GM12878 (cell line): ENCODE data around the gene SP100. TPM values are rescaled to one million over a fixed set of nuclear protein-coding genes. Genes with fewer than 3 reads are reported as not detected.

Source experiments
- ATAC-seq: fragments of 200-7000 bp; cut with Tn5 transposase; 3 replicates; pipeline ENCODE4 v1.9.1; 2020; ENCODE audit warnings: mild to moderate bottlenecking, moderate library complexity
- BruUV-seq: library from RNA; stranded (reverse); fragments of 400-500 nt; replicated peaks from 2 replicates; lab custom pipeline; 2021; lab: Mats Ljungman, UMichigan
- CTCF ChIA-PET: fragments of 300-600 bp; sonication (Branson Sonifier 250); formaldehyde crosslinking; extraction: SDS; loops from one replicate; lab custom pipeline; 2021; ENCODE audit warnings: inconsistent platforms; lab: Yijun Ruan, JAX
- POLR2A ChIA-PET: fragments of 350-600 bp; formaldehyde crosslinking; extraction: SDS; loops from one replicate; lab custom pipeline; 2021; ENCODE audit warnings: inconsistent platforms; lab: Charles Lee
- RAD21 ChIA-PET: fragments of 300-600 bp; sonication (Branson Sonifier 250); formaldehyde crosslinking; loops from one replicate; lab custom pipeline; 2023; ENCODE audit warnings: antibody characterized with exemption; ENCODE audit not compliant: unreplicated experiment; lab: Charles Lee
- SMC1A ChIA-PET: fragments of 300-600 bp; sonication (Branson Sonifier 250); formaldehyde crosslinking; loops from one replicate; lab custom pipeline; 2023; ENCODE audit not compliant: unreplicated experiment, uncharacterized antibody; lab: Charles Lee
- DNase-seq: peaks from one replicate; pipeline ENCODE4 v3.0.0-alpha.2; 2011; ENCODE audit warnings: low read depth, low spot score
- FAIRE-seq: peaks from 3 replicates; lab custom pipeline; 2011; peaks lifted over from hg19 to GRCh38; lab: Jason Lieb, UNC
- H2AFZ ChIP-seq: 2 replicates; pipeline ENCODE4 v1.6.0; 2011; ENCODE audit warnings: low read depth, low read length, control low read depth; ENCODE audit not compliant: control insufficient read depth
- H3K27ac ChIP-seq: 2 replicates; pipeline ENCODE4 v1.5.1; 2011; ENCODE audit warnings: control low read depth; ENCODE audit not compliant: control insufficient read depth, insufficient read depth
- H3K27me3 ChIP-seq, 2 experiments: replicated peaks in 1 of 2; 2 replicates each; pipeline versions ENCODE4 v1.6.0 to v1.6.1; 2011; ENCODE audit warnings: low read length in 1 of 2; ENCODE audit not compliant: control insufficient read depth in 2 of 2, insufficient read depth in 2 of 2
- H3K36me3 ChIP-seq, 2 experiments: 2 replicates each; pipeline ENCODE4 v1.5.1; 2011; ENCODE audit warnings: low read length in 1 of 2; ENCODE audit not compliant: control insufficient read depth in 2 of 2, insufficient read depth in 2 of 2
- H3K4me1 ChIP-seq: 2 replicates; pipeline ENCODE4 v1.6.1; 2011; ENCODE audit warnings: mild to moderate bottlenecking, low read length, moderate library complexity, mixed read lengths; ENCODE audit not compliant: control insufficient read depth, insufficient read depth
- H3K4me2 ChIP-seq: 2 replicates; pipeline ENCODE4 v1.6.0; 2011; ENCODE audit warnings: control low read depth; ENCODE audit not compliant: control insufficient read depth, insufficient read depth
- H3K4me3 ChIP-seq: fragments of 200-600 bp; sonication (generic); 2 replicates; pipeline ENCODE4 v1.5.1; 2016
- H3K79me2 ChIP-seq: 2 replicates; pipeline ENCODE4 v1.6.0; 2011; ENCODE audit warnings: low read length; ENCODE audit not compliant: control insufficient read depth, insufficient read depth
- H3K9ac ChIP-seq: 2 replicates; pipeline ENCODE4 v1.8.0; 2011; ENCODE audit warnings: low read length, control low read depth, mixed read lengths; ENCODE audit not compliant: control insufficient read depth, insufficient read depth
- H3K9me3 ChIP-seq: replicated peaks from 3 replicates; pipeline ENCODE4 v1.5.1; 2011; ENCODE audit warnings: mild to moderate bottlenecking, low read length; ENCODE audit not compliant: control insufficient read depth, insufficient read depth
- H4K20me1 ChIP-seq: 2 replicates; pipeline ENCODE4 v1.6.0; 2011; ENCODE audit not compliant: control insufficient read depth, insufficient read depth
- CBX5 ChIP-seq: sonication (generic); IDR thresholded peaks from 2 replicates; pipeline ENCODE4 v1.6.1; 2016; ENCODE audit warnings: low read depth, moderate library complexity, mild to moderate bottlenecking, inconsistent platforms
- CHD4 ChIP-seq: fragments of 200-600 bp; sonication (generic); IDR thresholded peaks from 2 replicates; pipeline ENCODE4 v1.6.1; 2016; ENCODE audit warnings: mild to moderate bottlenecking
- DPF2 ChIP-seq: fragments of 450-650 bp; IDR thresholded peaks from 2 replicates; pipeline ENCODE4 v1.6.1; 2017; ENCODE audit warnings: mild to moderate bottlenecking
- EED ChIP-seq: sonication (generic); IDR thresholded peaks from 2 replicates; pipeline ENCODE4 v1.6.1; 2016; ENCODE audit warnings: antibody characterized with exemption, low read depth
- EGR1 ChIP-seq, 2 experiments: IDR thresholded peaks; 1 replicate in 1 of 2; 2 replicates in 1 of 2; pipeline ENCODE4 v1.6.1; 2011 to 2012; ENCODE audit warnings: low read depth in 2 of 2, low read length in 2 of 2, borderline replicate concordance in 1 of 2, mild to moderate bottlenecking in 1 of 2, moderate library complexity in 1 of 2
- FOXM1 ChIP-seq: IDR thresholded peaks from 2 replicates; pipeline ENCODE4 v1.6.1; 2012; ENCODE audit warnings: low read depth, mild to moderate bottlenecking, inconsistent platforms, low read length, moderate library complexity
- GABPA ChIP-seq: IDR thresholded peaks from 2 replicates; pipeline ENCODE4 v1.6.1; 2014; ENCODE audit warnings: antibody characterized with exemption, low read depth, mild to moderate bottlenecking, inconsistent platforms
- HCFC1 ChIP-seq: fragments of 150-350 bp; IDR thresholded peaks from 2 replicates; pipeline ENCODE4 v1.6.1; 2014; ENCODE audit warnings: low read length
- IKZF2 ChIP-seq, 2 experiments: fragments of 450-650 bp; IDR thresholded peaks; 2 replicates each; pipeline ENCODE4 v1.6.1; 2017; ENCODE audit warnings: mild to moderate bottlenecking in 2 of 2, moderate library complexity in 2 of 2
- IRF3 ChIP-seq: fragments of 450-650 bp; IDR thresholded peaks from 2 replicates; pipeline ENCODE4 v1.6.1; 2014; ENCODE audit warnings: mild to moderate bottlenecking
- MEF2B ChIP-seq: fragments of 450-650 bp; IDR thresholded peaks from 2 replicates; pipeline ENCODE4 v1.6.1; 2018; ENCODE audit warnings: mild to moderate bottlenecking, moderate library complexity; ENCODE audit not compliant: partially characterized antibody, poor library complexity, severe bottlenecking
- MTA3 ChIP-seq: IDR thresholded peaks from 2 replicates; pipeline ENCODE4 v1.6.1; 2012; ENCODE audit warnings: low read length, inconsistent platforms, borderline replicate concordance
- NR2C1 ChIP-seq: fragments of 450-650 bp; IDR thresholded peaks from 2 replicates; pipeline ENCODE4 v1.6.1; 2017; ENCODE audit warnings: antibody characterized with exemption, mild to moderate bottlenecking, moderate library complexity
- PAX8 ChIP-seq: fragments of 450-650 bp; IDR thresholded peaks from 2 replicates; pipeline ENCODE4 v1.6.1; 2017; ENCODE audit warnings: mild to moderate bottlenecking, moderate library complexity
- PBX3 ChIP-seq: IDR thresholded peaks from 2 replicates; pipeline ENCODE4 v1.6.1; 2011; ENCODE audit warnings: mild to moderate bottlenecking, low read depth, low read length, moderate library complexity; ENCODE audit not compliant: insufficient replicate concordance
- POLR2AphosphoS5 ChIP-seq: IDR thresholded peaks from 2 replicates; pipeline ENCODE4 v1.6.1; 2011; ENCODE audit warnings: mild to moderate bottlenecking, low read length, inconsistent platforms
- RBBP5 ChIP-seq: fragments of 200-600 bp; sonication (generic); conservative IDR thresholded peaks from 2 replicates; pipeline ENCODE4 v1.6.1; 2016
- RELB ChIP-seq: fragments of 450-650 bp; IDR thresholded peaks from 2 replicates; pipeline ENCODE4 v1.6.1; 2017; ENCODE audit warnings: low read depth, mild to moderate bottlenecking, moderate library complexity
- RFX5 ChIP-seq: IDR thresholded peaks from 2 replicates; pipeline ENCODE4 v1.6.1; 2011; ENCODE audit warnings: low read depth, low read length, improper control_type of control experiment
- RUNX3 ChIP-seq: IDR thresholded peaks from 2 replicates; pipeline ENCODE4 v1.6.1; 2012; ENCODE audit warnings: low read length, inconsistent platforms
- SMARCA5 ChIP-seq: fragments of 450-650 bp; IDR thresholded peaks from 2 replicates; pipeline ENCODE4 v1.6.1; 2017; ENCODE audit warnings: mild to moderate bottlenecking
- TCF7 ChIP-seq: IDR thresholded peaks from 2 replicates; pipeline ENCODE4 v1.6.1; 2014; ENCODE audit warnings: antibody characterized with exemption, borderline replicate concordance
- ZBED1 ChIP-seq: IDR thresholded peaks from 2 replicates; pipeline ENCODE4 v1.6.1; 2016; ENCODE audit warnings: borderline replicate concordance
- ZNF207 ChIP-seq: fragments of 450-650 bp; IDR thresholded peaks from 2 replicates; pipeline ENCODE4 v1.6.1; 2014; ENCODE audit warnings: antibody characterized with exemption, mild to moderate bottlenecking, borderline replicate concordance
- WGBS: methylation state at CpG from one replicate; pipeline ENCODE4 v1.1.6; 2016; ENCODE audit warnings: low lambda C conversion rate; ENCODE audit not compliant: insufficient replicate concordance, insufficient coverage; ENCODE audit errors: missing lambda C conversion rate; 5-methylcytosine and 5-hydroxymethylcytosine counted together
- in situ Hi-C: fragments of 300-500 bp; cut with MboI; formaldehyde crosslinking; loops from 9 replicates; pipeline ENCODE4 v1.14.3; 2018; ENCODE audit warnings: mixed read lengths
- intact Hi-C: fragments of 100-400 bp; cut with micrococcal nuclease; formaldehyde crosslinking; loops from one replicate; pipeline ENCODE4 v1.14.2; 2022; ENCODE audit not compliant: unreplicated experiment
- polyA plus RNA-seq, 11 experiments: library from polyadenylated mRNA; depleted of rRNA in 4 of 11; unstranded in 6 of 11; stranded (reverse) in 5 of 11; fragments of >200 nt; fragmentation: Nextera tagmentation in 4 of 11; fragmentation: Illumina TruSeq in 1 of 11; extraction: Ambion mirVana in 4 of 11; extraction: Trizol in 1 of 11; gene quantifications; 1 replicate in 1 of 11; 2 replicates in 10 of 11; pipeline versions ENCODE4 v1.2.1 to v1.2.3, GENCODE V29; 2011 to 2016; ENCODE audit warnings: inconsistent platforms in 2 of 11, missing spikeins in 2 of 11, low read depth in 1 of 11
- total RNA-seq, 4 experiments: library from RNA; depleted of rRNA in 3 of 4; stranded (reverse); fragments of >200 nt in 3 of 4; fragmentation: Illumina TruSeq in 1 of 4; extraction: Trizol in 1 of 4; gene quantifications; 2 replicates each; pipeline versions ENCODE4 v1.2.1 to v1.2.3, GENCODE V29; 2013 to 2021

The SP100 gene
- total and polyA plus RNA-seq, 10 of the 15 experiments (the other 5 are each of a cell fraction or from before 2014, with no cell fraction given): 109 to 239 (median 180) TPM

- peaks cover 11% of the 10 kb centered on the region for H3K9me3 ChIP-seq
- no peaks in the 10 kb centered on the region for H4K20me1 ChIP-seq
- FAIRE-seq (no peak), ATAC-seq (peak; percentile 76), DNase-seq (peak; percentile 88)
- in situ Hi-C loops (no loop called here), intact Hi-C loops (loop anchor here (2.0 to 10.0 kb wide), 3 partner anchors 18 to 372 kb away; no protein-coding TSS in a partner anchor)
- peak overlapping the region; percentile 44; the same call in 1 of the 2 replicates for H3K4me3 ChIP-seq
- peak overlapping the region; percentile 97 for H3K27ac ChIP-seq
- H3K4me2 ChIP-seq: peak overlapping the region; percentile 78
- no peaks in the 10 kb centered on the region for H3K27me3 ChIP-seq
- H3K36me3 ChIP-seq: peaks cover 1 to 15% of the 10 kb centered on the region in 2 experiments; a peak in 3 of 4 replicates
- H3K79me2 ChIP-seq: peaks cover 49% of the 10 kb centered on the region
- ChIA-PET CTCF (interaction anchor here (1.1 to 1.4 kb wide), 3 partner anchors 19 to 380 kb away, joined by 3 to 5 read pairs (median 3); no protein-coding TSS in a partner anchor), POLR2A (interaction anchor here (1.5 kb wide), 1 partner anchor 28 kb away, joined by 3 read pairs; no protein-coding TSS in a partner anchor), RAD21 (interaction anchor here (1.1 to 4.5 kb wide), 5 partner anchors 16 to 112 kb away, joined by 4 to 44 read pairs (median 5); no protein-coding TSS in a partner anchor), SMC1A (interaction anchor here (1.2 to 4.7 kb wide), 7 partner anchors 16 to 380 kb away, joined by 3 to 52 read pairs (median 11); no protein-coding TSS in a partner anchor)
- 0% methylated on average over 5 of the region's 5 CpGs for WGBS
- H3K4me1 ChIP-seq: peaks cover 57% of the 10 kb centered on the region
- peak overlapping the region; percentile 66 for H3K9ac ChIP-seq
- TSS peak; percentile 11 for BruUV-seq
- H2AFZ ChIP-seq: peak overlapping the region; percentile 52
- TF ChIP-seq POLR2AphosphoS5 (no peak), HCFC1 (no peak), CBX5 (peak; percentile 98), NR2C1 (no peak), SMARCA5 (no peak; the same call in 1 of the 2 replicates), IRF3 (no peak), ZNF207 (no peak), ZBED1 (peak; percentile 91), MEF2B (peak; percentile 49), RUNX3 (peak; percentile 78), IKZF2 (IDR thresholded peaks at IDR 0.05) (peak; percentile 91 to 93), EGR1 (IDR thresholded peaks at IDR 0.05; ENCODE audit: borderline replicate concordance in 1 of 2, low read depth in 2 of 2, low read length in 2 of 2) (no peak), GABPA (no peak), RELB (peak; percentile 64), EED (peak; percentile 96; the same call in 1 of the 2 replicates), TCF7 (peak; percentile 69), MTA3 (peak; percentile 78; the same call in 1 of the 2 replicates), PBX3 (no peak), RBBP5 (no peak), DPF2 (peak; percentile 72), FOXM1 (peak; percentile 67), CHD4 (no peak), PAX8 (no peak), RFX5 (no peak)
Measured at GRCh38 chr2:230582851-230583283, 166.9 kb downstream of the SP100 start.
